ENCODE measurements around the gene AFTPH.

Gene AFTPH

GRCh38 chr2:64542071-64543007 is 18.2 kb downstream of the AFTPH start:
- no peak for DNase-seq

- no peak for DNase-seq
These were observed 19.0 kb downstream of the AFTPH start for GRCh38 chr2:64543008-64543697.

DNA sequence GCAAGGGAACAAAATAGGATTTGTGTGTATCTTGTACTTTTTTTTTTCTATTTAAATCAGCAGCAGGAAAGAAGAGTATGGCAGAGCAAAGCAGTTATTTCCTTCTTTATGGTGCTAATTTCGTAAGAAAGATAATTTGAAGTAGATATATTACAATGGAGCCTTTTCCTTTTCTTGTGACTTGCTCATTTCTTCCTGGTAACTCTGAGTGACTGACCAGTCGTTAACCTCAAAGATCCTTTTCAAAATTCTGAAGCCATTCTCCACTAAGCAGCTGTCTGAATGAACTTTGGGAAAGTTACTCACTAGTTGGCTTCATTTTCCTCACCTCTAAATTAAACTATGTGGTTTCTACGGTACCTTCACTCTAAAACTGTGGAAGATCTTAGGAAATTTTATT is 24.6 kb downstream of the AFTPH start:
- DNase-seq, result no peak

DNA sequence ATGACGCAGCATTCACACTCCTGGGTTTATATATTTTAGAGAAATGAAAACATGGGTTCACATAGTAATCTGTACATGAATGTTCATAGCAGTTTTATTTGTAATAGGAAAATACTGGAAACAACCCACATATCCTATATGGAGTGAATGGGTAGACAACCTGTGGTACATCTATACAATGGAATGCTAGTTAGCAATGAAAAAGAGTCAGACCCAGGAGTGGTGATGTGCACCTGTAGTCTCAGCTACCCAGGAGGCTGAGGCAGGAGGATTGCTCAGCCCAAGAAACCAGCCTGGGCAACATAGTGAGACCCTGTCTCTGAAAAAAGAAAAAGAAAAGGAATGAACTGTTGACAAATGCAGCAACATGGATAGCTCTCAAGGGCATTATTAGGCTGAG is 25.9 kb downstream of the AFTPH start:
- no peak for DNase-seq

- no peak for DNase-seq
These were observed 27.7 kb downstream of the AFTPH start for GRCh38 chr2:64551851-64552250.

DNA sequence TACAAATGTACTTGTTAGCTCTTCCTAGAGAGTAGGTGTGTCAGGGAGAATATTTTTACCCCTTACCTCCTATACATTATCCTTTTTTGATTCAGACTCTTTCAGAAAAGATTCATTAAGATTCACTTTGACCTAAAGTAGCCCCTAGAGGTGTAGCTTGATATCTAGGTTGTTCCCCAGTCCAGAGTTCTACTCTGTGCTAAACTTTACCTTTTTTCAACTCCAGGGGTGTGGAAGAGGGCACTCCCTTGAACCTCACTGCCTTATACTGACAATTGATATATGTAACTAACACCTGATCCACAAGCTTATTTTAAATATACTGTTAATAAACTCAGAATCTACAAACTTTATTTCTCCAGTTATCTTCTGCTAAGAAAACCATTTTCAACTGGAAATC is 30.0 kb downstream of the AFTPH start:
- DNase-seq, result no peak

- DNase-seq, result no peak
These were observed 34.4 kb downstream of the AFTPH start for GRCh38 chr2:64558445-64559081.

DNA sequence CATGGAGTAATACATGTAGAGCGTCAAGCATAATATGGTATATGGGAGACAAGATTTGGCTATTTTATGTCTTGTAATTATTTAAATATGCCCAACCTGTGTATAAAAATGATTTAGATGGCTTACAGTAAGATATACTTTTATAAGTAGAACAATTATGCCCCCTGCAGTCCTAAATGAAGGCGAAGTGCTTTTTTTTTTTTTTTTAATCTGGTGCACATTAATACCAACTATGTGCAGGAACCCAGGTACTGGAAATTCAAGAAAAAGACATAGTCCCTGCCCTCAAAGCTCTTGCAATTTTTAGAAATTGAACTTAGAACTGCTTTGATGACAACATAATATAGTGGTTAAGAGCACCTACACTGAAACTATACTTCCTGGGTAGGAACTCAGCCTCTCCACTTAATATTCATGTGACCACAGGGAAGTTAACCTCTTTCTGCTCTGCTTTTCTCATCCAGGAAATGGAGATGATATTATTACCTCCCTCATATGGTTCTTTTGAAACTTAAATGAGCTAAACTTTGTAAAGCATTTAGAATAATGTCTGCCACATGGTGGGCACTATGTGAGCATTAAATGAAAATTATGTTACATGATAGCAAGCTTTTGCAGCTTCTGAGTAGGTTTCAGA is 38.1 kb downstream of the AFTPH start:
- no peak for DNase-seq

DNA sequence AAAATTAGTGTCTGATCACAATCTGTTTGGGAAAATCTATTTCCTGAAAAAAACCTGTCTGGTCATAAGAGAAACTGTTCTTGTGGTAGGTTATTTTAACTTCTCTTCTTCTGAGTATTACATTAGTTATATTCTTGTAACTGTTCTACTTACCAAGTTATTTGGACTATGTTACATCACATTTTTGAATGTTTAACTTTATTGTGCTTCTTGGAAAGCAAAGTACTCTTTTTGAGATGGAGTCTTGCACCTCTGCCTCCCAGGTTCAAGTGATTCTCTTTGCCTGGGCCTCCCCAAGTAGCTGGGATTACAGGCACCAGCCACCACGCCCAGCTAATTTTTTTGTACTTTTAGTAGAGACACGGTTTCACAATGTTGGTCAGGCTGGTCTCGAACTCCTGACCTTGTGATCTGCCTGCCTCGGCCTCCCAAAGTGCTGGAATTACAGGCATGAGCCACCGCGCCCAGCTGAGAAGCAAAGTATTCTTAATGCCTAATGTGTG is 39.4 kb downstream of the AFTPH start:
- DNase-seq, result no peak

- no peak for DNase-seq
These were observed 42.0 kb downstream of the AFTPH start for GRCh38 chr2:64565949-64566710.

DNA sequence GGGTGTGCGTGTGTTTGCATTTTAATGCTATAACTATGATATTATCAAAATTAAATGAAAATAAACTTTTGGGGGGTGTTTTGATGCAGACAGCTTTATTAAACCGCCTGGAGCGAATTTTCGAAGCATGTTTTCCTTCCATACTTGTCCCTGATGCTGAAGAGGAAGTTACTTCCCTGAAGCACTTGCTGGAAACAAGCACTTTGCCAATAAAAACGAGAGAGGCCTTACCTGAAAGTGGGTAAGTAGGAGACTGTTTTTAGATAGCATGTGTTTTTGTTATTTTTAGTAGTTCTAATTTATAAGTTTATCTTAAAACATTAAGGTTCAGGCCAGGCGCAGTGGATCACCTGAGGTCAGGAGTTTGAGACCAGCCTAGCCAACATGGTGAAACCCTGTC is 43.3 kb downstream of the AFTPH start:
- DNase-seq, result no peak

GRCh38 chr2:64568836-64569235 is 44.7 kb downstream of the AFTPH start:
- no peak for DNase-seq

GRCh38 chr2:64574871-64575270 is 50.7 kb downstream of the AFTPH start:
- no peak for DNase-seq

GRCh38 chr2:64581018-64581417 is 56.9 kb downstream of the AFTPH start:
- DNase-seq, result no peak

- no peak for DNase-seq
These were observed 57.8 kb downstream of the AFTPH start for GRCh38 chr2:64581777-64582539.

DNA sequence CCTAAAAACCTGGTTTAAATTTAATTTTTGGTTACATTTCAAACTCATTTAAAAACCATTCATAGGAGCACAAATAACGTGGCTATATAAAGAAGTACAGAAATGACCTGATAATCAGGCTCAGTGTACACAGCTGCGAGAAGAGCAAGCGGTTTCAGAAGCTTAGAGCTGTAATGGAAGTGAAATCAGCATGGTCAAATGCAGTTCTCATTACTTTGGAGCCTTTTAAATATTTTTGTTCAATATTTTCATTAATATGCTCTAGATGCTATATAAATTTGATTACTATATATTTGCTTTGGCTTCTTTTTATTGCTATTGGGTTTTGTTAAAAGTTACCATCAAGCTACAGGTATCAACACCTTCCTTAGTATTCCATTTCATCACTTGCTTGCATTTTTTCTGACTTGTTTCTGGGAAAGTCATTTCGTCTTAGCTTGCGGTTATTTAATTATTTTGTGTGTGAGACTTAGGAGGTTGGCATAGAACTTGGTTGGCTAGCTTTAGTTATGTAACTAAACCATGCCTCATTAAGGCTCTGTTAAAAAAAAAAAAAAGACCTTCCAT is 58.7 kb downstream of the AFTPH start:
- no peak for DNase-seq

GRCh38 chr2:64586054-64586453 is 61.9 kb downstream of the AFTPH start:
- no peak for DNase-seq

GRCh38 chr2:64586883-64587481 is 62.9 kb downstream of the AFTPH start:
- DNase-seq, result no peak

DNA sequence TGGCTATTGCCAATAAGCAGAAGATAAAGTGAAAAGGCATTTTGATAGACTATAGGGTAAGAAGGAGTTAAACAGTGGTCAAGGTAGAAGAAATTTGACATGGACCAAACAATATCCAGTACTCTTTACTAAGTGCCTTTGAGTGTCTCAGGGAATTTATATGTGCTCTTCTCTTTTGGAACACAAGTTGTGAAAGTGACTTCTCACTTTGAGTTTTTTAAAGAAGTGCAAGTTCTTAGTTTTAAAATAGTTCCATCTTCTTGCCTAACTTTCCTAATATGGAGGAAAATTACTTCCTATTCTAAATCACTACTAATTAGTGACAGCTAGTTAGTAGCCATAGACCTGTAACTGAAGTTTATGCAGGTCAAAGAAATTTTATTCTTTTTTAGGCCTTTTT is 63.4 kb downstream of the AFTPH start:
- no peak for DNase-seq

DNA sequence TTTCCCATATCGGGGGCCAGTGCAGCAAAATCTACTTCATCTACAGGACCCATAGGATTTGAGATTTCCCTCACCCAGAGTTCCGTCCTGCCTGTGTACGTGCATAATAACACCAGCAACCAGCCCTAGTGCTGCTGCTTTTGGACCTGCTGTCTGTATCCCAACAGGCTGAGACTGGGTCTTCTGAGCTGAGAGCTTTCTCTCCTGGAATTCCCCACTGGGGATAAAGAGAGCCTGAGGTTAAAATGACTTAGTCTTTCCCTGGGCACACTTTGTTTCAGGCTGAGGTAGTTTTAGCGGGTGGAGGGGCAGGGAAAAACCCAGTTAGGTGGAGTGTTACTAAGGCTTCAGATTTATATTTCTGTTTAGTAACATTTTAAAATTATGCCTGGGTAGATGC is 67.1 kb downstream of the AFTPH start:
- no peak for DNase-seq
